ENCODE results near the gene BBS1.

The BBS1 gene

DNA sequence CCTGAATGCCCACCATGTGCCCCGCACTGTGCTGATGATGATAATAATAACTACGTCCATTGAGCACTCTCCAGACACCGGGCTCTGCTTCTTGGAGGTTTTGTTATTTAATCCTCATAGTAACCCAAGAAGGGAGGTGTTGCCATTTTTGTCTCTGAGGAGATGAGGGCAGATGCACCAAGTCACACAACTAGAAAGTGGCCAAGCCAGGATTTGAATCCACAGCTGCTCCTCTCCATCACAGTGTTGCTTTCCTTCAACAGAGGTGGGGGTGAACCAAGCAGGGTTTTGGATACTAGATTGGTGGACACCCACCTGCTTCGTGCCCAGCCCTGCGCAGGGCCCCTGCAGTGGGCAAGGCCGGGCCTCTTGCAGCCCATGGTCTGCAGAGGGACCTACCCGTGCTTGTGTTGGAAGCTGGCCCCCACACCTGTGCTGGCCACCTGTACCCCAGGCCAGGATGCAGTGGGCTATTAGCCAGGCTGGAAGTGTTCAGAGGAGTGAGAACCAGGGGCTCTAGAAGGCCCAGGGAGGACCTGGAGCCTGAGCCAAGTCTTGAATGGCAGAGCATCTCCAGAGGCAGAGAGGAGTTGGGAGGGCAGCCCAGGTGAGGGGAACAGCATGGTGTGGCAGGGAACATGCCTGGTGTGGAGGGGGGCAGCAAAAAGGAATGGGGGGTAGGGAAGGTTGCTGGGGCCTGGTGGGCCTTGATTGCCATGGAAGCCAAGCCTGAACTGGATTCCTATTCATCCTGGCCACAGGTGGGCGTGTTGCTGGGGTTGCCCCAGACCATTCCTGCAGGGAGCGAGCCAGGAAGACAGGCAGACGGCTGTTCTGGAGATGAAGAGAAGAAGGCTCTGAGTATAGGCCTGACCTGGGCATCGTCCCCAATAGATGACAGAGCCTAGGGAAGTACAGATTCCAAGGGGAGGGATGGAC lies 32.9 kb upstream of the BBS1 start:
- DNase-seq: no peak

GRCh38 chr11:66478729-66479393 lies 31.6 kb upstream of the BBS1 start:
- DNase-seq: no peak

DNA sequence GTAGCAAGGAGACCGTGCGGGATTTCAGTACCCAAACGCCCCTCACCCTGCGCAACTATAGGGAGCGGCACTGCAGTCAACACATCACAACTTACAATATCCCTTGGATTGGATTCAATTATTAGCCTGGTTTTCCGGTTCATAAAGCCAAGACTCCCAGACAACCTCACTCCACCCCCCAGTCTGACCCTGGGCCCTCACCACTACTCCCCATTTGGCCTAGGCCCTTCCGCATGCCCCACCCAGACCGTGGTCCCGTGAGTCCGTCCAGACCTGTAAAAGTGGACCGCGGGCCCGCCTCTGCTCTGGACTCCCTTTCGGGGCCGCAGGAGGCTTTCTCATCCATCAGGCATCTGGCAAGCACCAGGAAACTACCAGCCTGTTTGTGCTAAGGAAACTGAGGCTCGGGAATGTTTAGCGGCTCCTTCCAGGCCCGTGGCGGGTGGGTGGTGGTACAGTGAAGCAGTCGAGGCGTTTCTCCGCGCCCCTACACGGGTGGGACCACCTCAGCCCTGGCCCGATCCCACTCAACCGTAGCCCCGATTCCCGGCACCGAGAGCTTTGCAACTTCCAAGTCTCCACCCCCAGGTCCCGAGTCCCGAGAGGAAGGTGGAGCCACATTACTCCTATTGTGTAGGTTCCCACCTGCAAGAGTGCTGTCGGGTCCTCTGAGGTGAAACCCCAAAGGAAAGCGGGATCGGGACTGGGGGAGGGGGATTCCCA lies 30.9 kb upstream of the BBS1 start:
- peak in 1 of 2 experiments; percentile 67 for DNase-seq

DNA sequence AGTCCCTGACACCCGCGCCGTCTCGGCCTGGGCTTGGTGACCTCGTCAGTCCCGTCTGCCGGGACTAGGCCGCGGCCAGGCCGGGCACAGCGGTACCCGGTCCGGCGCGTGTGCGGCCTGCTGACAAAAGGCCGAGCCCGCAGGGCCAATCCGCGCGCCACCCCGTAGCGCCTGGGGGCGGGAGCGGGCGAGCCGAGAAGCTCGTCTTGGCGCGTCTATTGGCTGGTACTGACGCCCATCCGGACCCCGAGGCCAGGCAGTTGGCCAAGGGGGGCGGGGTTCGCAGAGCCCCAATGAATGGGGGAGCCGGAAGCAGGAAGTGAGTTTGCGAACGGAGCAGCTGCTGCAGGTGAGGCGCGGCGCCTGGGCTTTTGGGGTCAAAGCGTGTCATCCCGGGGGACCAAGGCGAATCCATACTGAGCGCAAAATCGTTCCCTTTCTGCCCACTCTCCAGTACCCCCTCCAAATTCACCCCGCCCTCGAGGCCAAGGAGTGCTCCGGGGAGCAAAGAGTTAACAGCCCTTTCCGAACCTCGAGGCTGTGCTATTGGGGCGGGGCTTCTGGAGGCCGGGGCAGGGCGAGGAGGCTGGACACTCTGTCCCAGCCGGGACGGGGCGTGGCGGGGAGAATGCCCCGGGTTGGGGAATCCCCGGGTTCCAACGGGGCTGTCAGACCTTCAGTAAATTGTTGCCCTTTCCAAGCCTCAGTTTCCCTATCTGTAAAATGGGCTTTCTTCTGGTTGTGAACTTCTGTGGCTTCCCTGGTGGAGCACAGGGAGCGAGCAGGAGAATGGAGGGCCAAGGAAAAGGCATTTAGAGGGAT lies 30.1 kb upstream of the BBS1 start, which contains the start of gene DPP3:
Gene DPP3 (plus strand): TSS at position 318 of the 822 bp plus-strand sequence. CDS start 1,767 bp downstream, outside the sequence.
- peak; percentile 89 to 96 for DNase-seq

- no peak for DNase-seq
These were observed 25.5 kb upstream of the BBS1 start for GRCh38 chr11:66484806-66485380.

DNA sequence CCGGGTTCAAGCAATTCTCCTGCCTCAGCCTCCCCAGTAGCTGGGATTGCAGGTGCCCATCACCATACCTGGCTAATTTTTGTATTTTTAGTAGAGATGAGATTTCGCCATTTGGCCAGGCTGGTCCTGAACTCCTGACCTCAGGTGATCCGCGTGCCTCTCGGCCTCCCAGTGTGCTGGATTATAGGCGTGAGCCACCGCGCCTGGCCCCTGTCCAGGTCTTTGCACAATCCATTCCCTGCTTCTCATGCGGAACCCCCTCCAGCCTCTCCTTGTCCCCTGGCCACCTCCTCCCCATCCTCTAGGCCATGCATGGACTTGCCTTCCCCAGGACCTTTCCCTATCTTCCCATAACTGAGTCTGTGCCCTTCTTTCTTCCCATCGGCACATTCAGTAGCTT lies 21.5 kb upstream of the BBS1 start:
- DNase-seq: no peak

DNA sequence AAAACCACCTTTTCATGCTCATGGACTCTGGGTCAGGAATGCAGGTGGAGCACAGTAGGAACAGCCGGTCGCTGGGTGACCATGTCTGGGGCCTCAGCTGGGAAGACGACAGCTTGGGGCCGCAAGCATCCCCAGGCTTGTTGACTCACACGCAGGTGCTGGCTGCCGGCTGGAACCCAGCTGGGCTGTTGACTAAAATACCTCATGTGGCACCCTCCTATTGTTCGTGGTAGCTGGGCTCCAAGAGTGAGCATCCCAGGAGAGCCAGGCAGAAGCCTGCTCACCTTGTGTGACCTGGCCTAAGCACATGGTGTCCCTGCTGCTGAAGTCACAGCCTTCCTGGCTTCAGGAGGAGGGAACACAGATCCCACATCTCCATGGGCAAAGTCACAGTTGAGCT lies 20.8 kb upstream of the BBS1 start:
- no peak for DNase-seq

DNA sequence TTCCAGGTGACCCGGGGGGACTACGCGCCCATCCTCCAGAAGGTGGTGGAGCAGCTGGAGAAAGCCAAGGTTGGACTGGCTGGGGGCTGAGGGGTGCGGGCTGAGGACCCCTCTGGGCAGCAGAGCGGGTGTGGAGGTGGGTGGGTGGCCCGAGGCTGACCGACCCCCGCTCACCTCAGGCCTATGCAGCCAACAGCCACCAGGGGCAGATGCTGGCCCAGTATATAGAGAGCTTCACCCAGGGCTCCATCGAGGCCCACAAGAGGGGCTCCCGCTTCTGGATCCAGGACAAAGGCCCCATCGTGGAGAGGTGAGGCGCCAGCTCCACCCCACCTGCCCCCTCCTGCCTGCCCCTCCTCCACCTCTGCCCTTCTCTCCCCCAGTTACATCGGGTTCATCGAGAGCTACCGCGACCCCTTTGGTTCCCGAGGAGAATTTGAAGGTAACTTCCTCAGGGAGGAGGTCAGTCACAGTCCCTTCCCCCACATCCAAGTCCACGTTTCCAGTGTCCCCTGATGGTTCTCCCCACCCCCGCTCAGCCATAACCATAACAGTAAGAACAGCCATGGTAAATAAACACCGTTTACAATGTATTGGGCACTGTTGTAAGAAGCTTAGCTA lies 19.0 kb upstream of the BBS1 start:
- no peak for DNase-seq

GRCh38 chr11:66492161-66492865 lies 18.1 kb upstream of the BBS1 start:
- no peak for DNase-seq

DNA sequence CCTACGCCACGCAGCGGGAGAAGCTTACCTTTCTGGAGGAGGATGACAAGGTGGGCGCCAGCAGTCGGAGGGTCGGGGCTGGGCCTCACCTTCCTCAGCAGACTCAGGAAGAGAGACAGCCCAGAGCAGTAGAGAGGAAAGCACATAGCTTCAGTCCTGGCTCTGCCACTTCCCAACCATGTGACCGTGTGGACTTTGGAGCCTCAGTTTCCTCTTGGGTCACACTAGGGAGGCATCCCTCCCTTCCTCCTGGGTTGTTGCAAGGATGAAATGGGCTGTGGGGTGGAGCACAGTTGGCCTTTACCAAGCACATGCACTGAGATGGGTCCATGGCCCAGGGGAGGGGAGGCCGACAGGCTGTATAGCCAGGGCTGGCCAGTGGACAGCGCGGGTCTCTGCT lies 17.3 kb upstream of the BBS1 start:
- no peak for DNase-seq

DNA sequence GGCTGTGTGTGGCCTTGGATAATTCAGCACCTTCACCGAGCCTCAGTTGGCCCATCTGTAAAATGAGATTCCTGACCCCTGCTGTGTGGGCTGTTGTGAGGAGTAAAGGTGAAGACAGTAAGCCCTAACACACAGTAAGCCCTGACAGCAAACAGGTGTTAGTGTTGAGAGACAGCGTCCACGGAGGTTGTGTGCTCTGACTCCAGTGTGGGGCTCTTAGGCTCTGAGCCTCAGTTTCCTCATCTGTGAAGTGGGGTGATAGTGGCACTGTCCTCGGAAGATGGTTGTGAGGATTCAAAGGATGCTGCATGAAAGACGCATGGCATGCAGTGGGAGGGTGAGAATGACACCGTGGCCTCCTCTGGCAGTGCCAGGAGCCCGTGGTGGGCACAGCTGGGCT lies 16.0 kb upstream of the BBS1 start:
- DNase-seq: no peak

- no peak for DNase-seq
These were observed 15.5 kb upstream of the BBS1 start for GRCh38 chr11:66494935-66495334.

DNA sequence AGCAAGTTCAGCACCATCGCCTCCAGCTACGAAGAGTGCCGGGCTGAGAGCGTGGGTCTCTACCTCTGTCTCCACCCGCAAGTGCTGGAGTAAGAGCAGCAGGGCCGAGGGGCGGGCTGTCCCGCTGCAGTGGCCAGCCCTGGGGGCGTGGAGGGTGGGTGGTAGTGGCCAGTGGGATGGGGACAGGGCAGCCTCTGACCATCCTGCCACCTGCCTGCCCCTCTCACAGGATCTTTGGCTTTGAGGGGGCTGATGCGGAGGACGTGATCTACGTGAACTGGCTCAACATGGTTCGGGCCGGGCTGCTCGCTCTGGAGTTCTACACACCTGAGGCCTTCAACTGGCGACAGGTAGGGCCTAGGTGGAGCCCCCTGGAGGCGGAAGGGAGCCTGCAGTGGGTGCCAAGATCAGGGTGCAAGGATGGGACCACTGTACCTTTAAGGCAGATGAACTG lies 15.0 kb upstream of the BBS1 start:
- DNase-seq: no peak

DNA sequence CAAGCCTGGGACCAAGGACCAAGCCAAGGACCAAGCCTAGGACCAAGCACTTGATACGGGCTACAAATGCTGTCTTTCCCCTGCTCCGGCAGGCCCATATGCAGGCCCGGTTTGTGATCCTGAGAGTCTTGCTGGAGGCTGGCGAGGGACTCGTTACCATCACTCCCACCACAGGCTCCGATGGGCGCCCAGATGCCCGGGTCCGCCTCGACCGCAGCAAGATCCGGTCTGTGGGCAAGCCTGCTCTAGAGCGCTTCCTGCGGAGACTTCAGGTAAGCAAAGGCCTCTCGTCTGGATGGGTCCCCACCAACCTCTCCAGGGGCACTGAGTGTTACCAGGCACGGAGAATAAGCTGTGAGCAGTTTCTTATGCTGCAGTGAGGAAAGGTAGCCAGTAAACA lies 13.2 kb upstream of the BBS1 start:
- no peak for DNase-seq

DNA sequence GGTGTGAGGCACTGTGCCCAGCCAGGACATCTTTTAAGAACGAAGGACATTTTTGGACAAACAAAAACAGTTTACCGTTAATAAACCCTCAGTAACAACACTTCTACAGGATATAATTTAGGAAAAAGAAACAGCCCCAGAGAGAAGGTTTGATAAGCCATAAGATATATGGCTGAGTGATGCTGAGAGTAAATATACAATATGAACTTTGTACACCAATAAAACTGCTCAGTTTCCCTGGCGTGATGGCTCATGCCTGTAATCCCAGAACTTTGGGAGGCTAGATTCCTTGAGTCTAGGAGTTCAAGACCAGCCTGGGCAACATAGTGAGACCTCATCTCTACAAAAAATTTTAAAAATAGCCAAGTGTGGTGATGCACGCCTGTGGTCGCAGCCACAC lies 11.9 kb upstream of the BBS1 start:
- DNase-seq: no peak

- DNase-seq: no peak
These were observed 5.1 kb upstream of the BBS1 start for GRCh38 chr11:66505276-66505816.

- no peak for DNase-seq
These were observed 1.3 kb upstream of the BBS1 start for GRCh38 chr11:66509131-66509561.

DNA sequence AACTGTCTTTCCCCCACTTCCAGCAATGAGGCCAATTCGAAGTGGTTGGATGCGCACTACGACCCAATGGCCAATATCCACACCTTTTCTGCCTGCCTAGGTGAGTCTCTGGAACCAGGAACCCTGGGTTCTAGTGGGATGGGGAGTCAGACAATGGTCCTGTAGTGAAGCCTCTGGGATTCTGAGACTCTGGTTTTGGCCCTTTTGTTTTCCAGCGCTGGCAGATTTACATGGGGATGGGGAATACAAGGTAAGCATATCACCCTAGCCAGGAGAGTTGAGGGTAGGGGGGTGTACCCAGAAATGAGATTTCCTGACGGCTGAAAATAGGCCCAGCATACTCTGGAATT lies 530 bp downstream of the BBS1 start:
- DNase-seq: no peak

DNA sequence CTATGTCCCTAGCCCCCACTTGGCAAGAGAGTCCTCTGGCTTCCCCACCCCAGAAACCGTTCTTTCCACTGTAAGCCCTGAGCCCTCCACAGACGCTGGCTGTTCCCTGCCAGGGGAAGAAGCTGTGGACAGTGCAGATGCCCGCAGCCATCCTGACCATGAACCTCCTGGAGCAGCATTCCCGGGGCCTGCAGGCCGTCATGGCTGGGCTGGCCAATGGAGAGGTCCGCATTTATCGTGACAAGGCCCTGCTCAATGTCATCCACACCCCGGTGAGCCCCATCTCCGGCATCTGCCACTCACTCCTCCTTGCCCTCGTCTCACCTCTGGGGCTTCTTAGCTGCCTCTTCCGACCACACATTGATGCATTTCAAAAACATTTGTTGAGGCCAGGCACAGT lies 13.2 kb downstream of the BBS1 start:
- no peak for DNase-seq

GRCh38 chr11:66524304-66525040 lies 14.0 kb downstream of the BBS1 start:
- no peak for DNase-seq

Measured in NCI-H187 (cell line).